Measurements from ENCODE around the gene MED27. TPM values are rescaled to one million over a fixed set of nuclear protein-coding genes. Genes with fewer than 3 reads are reported as not detected.

MED27 gene
- total and polyA plus RNA-seq, 2 experiments from 2014 or later = 18.3 to 69.2 TPM

GRCh38 chr9:132036521-132036920 lies 43.1 kb downstream of the MED27 start:
- TF ChIP-seq CTCF (IDR thresholded peaks at IDR 0.05; ENCODE audit: low read depth, low read length) = no peak
- Histone ChIP-seq H3K27ac (no peak overlapping the region), H3K4me1 (ENCODE audit: low read depth) (peaks cover 75% of the 10 kb centered on the region), H3K9me3 (ENCODE audit: low read depth) (no peaks in the 10 kb centered on the region), H3K27me3 (no peaks in the 10 kb centered on the region), H3K36me3 (no peaks in the 10 kb centered on the region), H3K4me3 (no peak overlapping the region)
- no peak for DNase-seq (ENCODE audit: low read depth in 1 of 2, low spot score in 1 of 2)

- no peaks in the 10 kb centered on the region for H3K9me3 ChIP-seq (ENCODE audit: low read depth)
- H3K36me3 ChIP-seq = no peaks in the 10 kb centered on the region
- H3K27me3 ChIP-seq = no peaks in the 10 kb centered on the region
- no peak overlapping the region for H3K27ac ChIP-seq
- H3K4me3 ChIP-seq = no peak overlapping the region
- no peak for DNase-seq (ENCODE audit: low read depth in 1 of 2, low spot score in 1 of 2)
- H3K4me1 ChIP-seq (ENCODE audit: low read depth) = peaks cover 68% of the 10 kb centered on the region
- TF ChIP-seq CTCF (IDR thresholded peaks at IDR 0.05; ENCODE audit: low read depth, low read length) = no peak
Measured at GRCh38 chr9:132035679-132036078, 44.0 kb downstream of the MED27 start.

- Histone ChIP-seq H3K36me3 (no peaks in the 10 kb centered on the region), H3K4me3 (no peak overlapping the region), H3K27ac (peak overlapping the region; percentile 26), H3K9me3 (ENCODE audit: low read depth) (no peaks in the 10 kb centered on the region), H3K27me3 (no peaks in the 10 kb centered on the region), H3K4me1 (ENCODE audit: low read depth) (peaks cover 45% of the 10 kb centered on the region)
- TF ChIP-seq CTCF (IDR thresholded peaks at IDR 0.05; ENCODE audit: low read depth, low read length) = no peak
- DNase-seq (ENCODE audit: low read depth in 1 of 2, low spot score in 1 of 2) = peak in 1 of 2 donors; percentile 90
Measured at GRCh38 chr9:132032238-132032950, 47.3 kb downstream of the MED27 start.

GRCh38 chr9:132031467-132032237 lies 48.0 kb downstream of the MED27 start:
- H3K27ac ChIP-seq = peak overlapping the region; percentile 26
- no peaks in the 10 kb centered on the region for H3K9me3 ChIP-seq (ENCODE audit: low read depth)
- no peaks in the 10 kb centered on the region for H3K27me3 ChIP-seq
- H3K4me3 ChIP-seq = no peak overlapping the region
- no peak for TF ChIP-seq CTCF (IDR thresholded peaks at IDR 0.05; ENCODE audit: low read depth, low read length)
- DNase-seq (ENCODE audit: low read depth in 1 of 2, low spot score in 1 of 2) = no peak
- no peaks in the 10 kb centered on the region for H3K36me3 ChIP-seq
- peaks cover 38% of the 10 kb centered on the region for H3K4me1 ChIP-seq (ENCODE audit: low read depth)

- no peak overlapping the region for H3K27ac ChIP-seq
- H3K36me3 ChIP-seq = no peaks in the 10 kb centered on the region
- no peaks in the 10 kb centered on the region for H3K27me3 ChIP-seq
- DNase-seq (ENCODE audit: low read depth in 1 of 2, low spot score in 1 of 2) = no peak
- peaks cover 33% of the 10 kb centered on the region for H3K4me1 ChIP-seq (ENCODE audit: low read depth)
- no peak overlapping the region for H3K4me3 ChIP-seq
- no peak for TF ChIP-seq CTCF (IDR thresholded peaks at IDR 0.05; ENCODE audit: low read depth, low read length)
- no peaks in the 10 kb centered on the region for H3K9me3 ChIP-seq (ENCODE audit: low read depth)
Measured at GRCh38 chr9:132030626-132031325, 48.9 kb downstream of the MED27 start.

All from cardiac muscle cell (in vitro differentiated cells and primary cell).